Hepatocyte (in vitro differentiated cells): ENCODE results near the gene RIPK1.

Experiments
- CTCF ChIP-seq: fragments of 200-600 bp; sonication (generic); IDR thresholded peaks from 2 replicates; pipeline ENCODE4 v1.5.1; 2016; ENCODE audit warnings: antibody characterized with exemption, mild to moderate bottlenecking; ENCODE audit not compliant: poor library complexity
- EZH2 ChIP-seq: fragments of 200-600 bp; sonication (generic); IDR thresholded peaks from 2 replicates; pipeline ENCODE4 v1.6.1; 2016; ENCODE audit warnings: antibody characterized with exemption, mild to moderate bottlenecking, borderline replicate concordance

GRCh38 chr6:3073382-3073781 is 5.1 kb downstream of the RIPK1 start:
- TF ChIP-seq CTCF (no peak), EZH2 (no peak)
